Measurements from ENCODE around the gene KIF5A.

The KIF5A gene

GRCh38 chr12:57604992-57605810, 55.4 kb downstream of the KIF5A start:
- in situ Hi-C loops (cut with HindIII; ENCODE audit: low sequenced_read_pairs): no loop called here

GRCh38 chr12:57605811-57606311, 56.0 kb downstream of the KIF5A start:
- in situ Hi-C loops (cut with HindIII; ENCODE audit: low sequenced_read_pairs): no loop called here

GRCh38 chr12:57606399-57606798, 56.6 kb downstream of the KIF5A start:
- in situ Hi-C loops (cut with HindIII; ENCODE audit: low sequenced_read_pairs): no loop called here

DNA sequence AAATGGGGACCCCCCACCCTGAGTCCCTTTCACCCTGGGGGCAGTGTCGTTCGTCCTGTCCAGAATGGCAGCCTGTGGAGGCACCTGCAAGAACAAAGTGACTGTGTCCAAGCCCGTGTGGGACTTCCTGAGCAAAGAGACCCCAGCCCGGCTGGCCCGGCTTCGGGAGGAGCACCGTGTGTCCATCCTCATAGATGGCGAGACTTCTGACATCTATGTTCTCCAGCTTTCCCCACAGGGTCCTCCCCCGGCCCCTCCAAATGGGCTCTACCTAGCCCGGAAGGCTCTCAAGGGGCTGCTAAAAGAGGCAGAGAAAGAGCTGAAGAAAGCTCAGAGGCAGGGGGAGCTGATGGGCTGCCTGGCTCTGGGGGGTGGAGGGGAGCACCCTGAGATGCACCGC, 57.0 kb downstream of the KIF5A start:
- in situ Hi-C loops (cut with HindIII; ENCODE audit: low sequenced_read_pairs): no loop called here

DNA sequence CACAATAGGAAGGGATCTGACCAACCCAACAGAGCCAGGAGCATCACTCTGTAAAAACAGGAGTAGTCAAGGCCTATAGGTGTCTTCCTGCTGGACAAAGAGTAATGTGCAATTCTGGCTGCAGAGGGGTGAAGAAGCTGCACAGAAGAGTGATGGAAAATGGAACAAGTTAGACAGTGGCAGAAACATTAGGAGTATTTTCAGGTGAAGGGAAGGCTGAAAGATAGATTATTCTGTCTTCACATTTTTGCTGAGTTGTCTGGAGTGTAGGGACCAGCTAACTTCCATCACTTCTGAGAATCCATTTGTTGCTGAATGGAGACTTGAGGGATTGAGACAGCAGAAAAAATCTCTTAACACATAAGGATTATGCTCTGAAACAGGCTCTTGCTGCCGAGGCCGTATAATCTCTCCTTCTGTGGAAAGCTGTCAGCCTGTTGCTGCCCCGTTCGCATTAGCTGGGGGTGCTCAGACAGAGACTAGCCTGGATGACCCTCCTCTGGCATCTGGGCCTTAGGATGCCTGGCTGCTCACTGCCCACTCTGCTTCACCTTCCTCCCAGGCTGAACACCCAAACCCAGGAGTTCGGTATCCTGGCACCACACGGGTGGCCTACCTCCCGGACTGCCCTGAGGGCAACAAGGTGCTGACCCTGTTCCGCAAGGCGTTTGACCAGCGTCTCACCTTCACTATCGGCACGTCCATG, 58.3 kb downstream of the KIF5A start:
- in situ Hi-C loops (cut with HindIII; ENCODE audit: low sequenced_read_pairs): no loop called here

DNA sequence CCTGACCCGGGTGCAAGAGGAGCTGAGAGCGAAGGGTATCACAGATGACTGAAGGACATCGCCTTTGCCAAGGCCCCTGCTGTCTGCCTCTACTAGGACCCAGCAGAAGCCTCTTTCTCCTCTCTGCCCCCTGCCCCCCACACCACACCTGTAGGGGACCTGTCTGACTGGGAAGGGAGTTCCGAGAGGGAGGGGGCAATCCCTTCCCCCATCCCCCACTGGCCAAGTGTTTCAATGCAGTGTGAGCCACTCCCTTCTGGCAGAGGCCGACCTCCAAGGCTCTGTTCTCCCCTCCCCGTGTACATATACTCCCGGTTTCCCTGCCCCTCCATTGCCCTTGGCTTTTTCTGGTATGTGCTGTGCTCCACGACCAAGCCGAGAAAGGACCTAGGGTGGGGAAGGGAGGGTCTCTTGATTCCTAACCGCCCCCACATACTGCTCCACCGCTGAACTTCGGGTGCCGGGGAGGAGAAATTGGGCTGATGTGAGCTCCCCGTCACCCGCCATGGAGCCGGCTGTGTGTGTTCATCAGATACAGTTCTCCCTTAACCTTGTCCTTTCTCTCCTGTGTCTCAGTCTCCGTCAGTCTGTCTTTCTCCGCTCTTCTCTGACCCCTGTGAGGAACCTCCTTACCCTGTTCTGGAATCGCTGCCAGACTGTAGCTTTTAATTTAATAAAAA, 59.4 kb downstream of the KIF5A start:
- in situ Hi-C loops (cut with HindIII; ENCODE audit: low sequenced_read_pairs): no loop called here

DNA sequence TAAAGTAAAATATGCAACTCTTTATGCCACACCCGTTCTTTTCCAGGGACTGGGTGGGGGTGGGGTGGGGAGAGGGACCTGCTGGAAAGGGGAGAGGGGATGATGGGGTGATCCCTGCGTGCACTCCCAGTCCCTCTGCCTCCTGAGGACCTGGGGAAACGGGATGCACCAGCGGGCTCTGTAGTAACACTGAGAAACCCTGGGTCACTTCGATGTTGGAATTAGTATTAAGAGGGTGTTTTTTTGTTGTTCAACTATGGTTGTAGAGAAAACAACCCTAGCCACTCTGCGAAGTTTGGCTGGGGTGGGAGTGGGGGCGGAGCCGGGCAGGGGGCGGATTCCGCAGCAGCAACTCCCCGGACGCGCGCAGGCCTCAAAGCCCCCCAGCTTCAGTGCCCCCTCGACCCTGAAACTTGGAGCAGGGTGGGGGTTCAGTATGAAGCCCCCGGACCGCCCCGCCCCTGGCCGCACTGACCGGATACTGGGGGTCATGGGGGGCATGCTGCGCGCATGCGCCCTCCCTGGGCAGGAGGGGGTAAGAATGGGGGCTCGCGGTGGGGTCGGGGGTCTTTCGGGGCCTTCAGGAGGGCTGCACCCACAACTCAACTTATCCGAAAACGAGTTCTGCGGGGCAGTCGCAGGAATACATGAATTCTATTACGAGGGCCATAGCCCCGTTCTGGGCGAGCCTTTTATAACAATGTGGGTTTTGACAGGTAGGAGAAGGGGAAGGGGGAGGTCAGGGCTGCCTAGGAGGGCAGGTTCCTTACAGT, 60.1 kb downstream of the KIF5A start:
- in situ Hi-C loops (cut with HindIII; ENCODE audit: low sequenced_read_pairs): no loop called here

- in situ Hi-C loops (cut with HindIII; ENCODE audit: low sequenced_read_pairs): no loop called here
Observed at GRCh38 chr12:57610554-57611107, 60.8 kb downstream of the KIF5A start.

GRCh38 chr12:57611108-57611826, 61.4 kb downstream of the KIF5A start, which contains the start of gene ARHGEF25:
ARHGEF25 (plus strand) TSS chr12:57611435; CDS start chr12:57611895, 460 bp downstream.
- in situ Hi-C loops (cut with HindIII; ENCODE audit: low sequenced_read_pairs): no loop called here

DNA sequence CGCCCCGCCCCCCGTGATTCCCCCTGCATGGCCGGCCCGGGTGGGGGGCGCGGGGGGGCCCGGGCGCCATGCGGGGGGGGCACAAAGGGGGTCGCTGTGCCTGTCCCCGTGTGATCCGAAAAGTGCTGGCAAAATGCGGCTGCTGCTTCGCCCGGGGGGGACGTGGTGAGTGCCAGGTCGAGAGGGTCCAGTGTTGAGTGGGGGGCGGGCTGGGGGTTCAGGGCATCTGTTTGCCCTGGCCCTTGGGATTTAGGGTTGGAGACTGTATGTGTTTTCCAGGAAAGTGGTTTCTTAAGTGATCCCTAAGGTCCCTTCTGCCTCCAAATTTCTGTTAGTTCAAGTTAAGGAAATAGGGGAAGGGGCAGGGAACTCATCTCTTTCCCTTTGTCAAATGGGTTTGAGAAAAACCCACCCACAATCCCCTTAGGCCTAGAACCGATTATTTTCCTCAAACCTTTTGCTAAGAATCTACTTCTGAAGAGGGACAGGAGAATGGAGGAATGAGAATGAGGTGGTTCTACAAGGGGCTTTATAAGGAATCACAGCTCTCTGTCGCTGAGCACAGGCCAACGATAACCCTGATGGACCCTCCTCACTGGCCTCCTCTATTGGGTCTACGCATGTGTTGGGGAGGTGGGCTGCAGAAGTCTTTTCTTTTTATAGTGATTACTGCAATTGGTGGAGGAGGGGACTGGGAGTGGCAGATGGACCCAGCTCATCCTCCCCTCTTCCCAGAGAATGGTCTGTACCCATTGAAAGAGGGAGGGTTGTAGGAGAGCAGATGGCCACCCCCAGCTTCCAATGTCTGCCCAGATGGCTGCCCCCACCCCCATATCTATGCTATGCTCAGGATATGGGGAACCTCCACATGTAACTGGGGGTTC, 62.2 kb downstream of the KIF5A start:
- in situ Hi-C loops (cut with HindIII; ENCODE audit: low sequenced_read_pairs): no loop called here

DNA sequence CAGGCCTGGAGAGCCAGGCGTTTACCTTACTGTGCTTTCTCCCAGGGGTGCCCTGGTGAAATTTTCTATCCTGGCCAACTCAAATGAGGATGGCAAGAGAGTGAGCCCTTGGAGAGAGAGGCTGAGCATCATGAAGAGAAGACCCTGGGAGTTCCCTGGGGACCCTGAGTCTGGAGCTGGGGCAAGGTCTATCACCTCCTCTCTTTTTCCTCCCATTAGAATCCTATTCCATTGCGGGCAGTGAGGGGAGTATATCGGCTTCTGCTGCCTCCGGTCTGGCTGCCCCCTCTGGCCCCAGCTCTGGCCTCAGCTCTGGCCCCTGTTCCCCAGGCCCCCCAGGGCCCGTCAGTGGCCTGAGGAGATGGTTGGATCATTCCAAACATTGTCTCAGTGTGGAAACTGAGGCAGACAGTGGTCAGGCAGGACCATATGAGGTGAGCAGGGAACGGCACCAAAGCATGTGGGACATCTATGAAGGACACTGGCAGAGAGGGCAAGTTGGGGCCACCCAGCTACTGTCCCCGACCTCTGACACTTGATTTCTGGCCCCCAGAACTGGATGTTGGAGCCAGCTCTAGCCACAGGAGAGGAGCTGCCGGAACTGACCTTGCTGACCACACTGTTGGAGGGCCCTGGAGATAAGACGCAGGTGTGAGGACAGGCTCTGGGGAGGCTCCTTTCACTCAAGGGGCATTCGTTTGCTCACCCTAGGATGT, 63.0 kb downstream of the KIF5A start:
- in situ Hi-C loops (cut with HindIII; ENCODE audit: low sequenced_read_pairs): no loop called here

GRCh38 chr12:57613427-57614109, 63.7 kb downstream of the KIF5A start:
- in situ Hi-C loops (cut with HindIII; ENCODE audit: low sequenced_read_pairs): no loop called here

DNA sequence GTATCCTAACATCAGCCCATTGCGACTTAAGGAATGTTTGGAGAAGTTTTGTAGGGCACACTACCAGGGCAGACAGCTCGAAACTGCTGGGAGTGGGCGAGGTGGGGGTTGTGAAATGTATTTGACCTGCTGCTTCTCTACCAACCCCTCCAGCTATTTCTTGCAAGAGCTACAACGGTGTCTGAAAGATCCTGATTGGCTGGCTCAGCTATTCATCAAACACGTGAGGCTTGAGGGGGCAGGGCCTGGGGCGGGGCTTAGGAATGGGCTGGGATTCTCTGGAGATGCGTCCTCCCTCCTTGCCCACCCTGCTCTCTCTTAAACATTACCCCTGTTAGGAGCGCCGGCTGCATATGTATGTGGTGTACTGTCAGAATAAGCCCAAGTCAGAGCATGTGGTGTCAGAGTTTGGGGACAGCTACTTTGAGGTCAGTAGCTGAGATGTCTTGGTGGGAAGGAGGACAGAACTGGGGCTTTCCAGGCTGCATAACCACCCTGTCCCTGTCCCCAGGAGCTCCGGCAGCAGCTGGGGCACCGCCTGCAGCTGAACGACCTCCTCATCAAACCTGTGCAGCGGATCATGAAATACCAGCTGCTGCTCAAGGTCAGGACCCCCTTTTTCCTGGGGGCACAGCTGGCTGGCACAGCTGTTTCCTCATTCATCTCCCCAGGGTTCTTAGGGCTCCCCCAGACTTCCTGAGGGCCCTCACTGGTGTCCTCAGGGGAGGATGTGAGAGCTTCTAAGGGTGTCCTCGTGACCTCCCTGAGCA, 64.5 kb downstream of the KIF5A start:
- in situ Hi-C loops (cut with HindIII; ENCODE audit: low sequenced_read_pairs): no loop called here

DNA sequence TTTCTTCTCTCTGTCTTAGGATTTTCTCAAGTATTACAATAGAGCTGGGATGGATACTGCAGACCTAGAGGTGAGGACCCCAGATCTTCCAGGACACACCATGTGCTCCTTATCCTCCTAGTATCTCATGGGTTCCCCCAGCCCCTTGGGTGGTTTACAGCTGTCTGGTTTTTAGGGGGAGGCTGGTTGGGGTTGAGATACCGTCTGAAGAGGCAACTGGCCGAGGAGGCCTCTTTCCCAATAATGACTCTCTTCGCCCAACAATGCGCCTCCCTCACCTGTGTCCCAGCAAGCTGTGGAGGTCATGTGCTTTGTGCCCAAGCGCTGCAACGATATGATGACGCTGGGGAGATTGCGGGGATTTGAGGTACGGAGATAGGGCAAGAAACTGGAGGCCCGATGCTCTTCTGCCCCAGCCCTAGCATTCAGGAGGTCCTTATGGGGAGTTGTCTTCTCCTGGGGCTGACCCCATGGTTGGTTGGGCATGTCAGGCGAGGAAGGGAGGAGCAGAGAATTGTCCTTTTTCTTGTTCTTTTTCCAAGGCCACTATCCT, 65.2 kb downstream of the KIF5A start:
- in situ Hi-C loops (cut with HindIII; ENCODE audit: low sequenced_read_pairs): no loop called here

GRCh38 chr12:57615637-57616036, 65.8 kb downstream of the KIF5A start:
- in situ Hi-C loops (cut with HindIII; ENCODE audit: low sequenced_read_pairs): no loop called here

- in situ Hi-C loops (cut with HindIII; ENCODE audit: low sequenced_read_pairs): no loop called here
Observed at GRCh38 chr12:57616383-57617101, 66.7 kb downstream of the KIF5A start.
